ENCODE results near the gene KDM5B.
A peak's percentile ranks its signal among the peaks of the same experiment; 100 is the strongest.

KDM5B gene

DNA sequence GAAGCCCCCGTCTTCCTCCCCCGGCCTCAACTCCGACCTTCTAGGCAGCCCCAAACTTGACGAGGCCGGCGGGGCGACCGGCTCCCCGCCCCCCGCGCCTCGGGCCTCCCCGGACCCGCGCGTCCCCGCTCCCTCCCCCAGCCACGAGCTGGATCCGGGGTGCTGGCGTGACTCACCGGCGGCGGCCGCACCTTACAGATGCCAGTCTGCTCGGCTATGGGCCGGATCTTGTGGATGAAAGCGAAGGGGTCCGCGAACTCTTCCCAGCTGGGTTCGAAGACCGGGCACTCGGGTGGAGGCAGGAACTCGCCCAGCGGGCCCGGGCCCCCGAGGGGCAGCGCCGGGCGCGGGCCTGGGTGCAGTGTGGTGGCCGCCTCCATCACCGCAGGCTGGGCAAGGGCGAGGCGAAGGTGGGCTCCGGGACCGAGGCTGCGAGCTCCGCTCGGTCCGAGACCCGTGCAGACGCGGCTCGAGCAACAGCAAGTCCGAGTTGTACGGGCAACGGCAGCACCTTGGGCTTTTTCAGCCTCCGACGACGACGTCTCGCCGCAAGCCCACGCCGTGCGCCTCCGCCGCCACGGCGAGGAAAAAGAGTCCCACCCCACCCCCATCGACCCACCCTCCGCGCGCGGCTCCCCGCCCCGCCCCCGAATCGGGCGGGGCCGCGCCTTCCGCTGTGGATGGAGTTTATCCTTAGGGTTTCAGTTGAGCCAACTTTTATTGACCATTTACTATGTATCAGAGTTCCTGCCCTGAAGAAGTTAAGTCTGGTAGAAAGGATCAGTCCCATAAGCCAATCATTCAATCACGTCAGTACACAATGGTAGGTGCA lies at the start of gene KDM5B:
TSS of gene KDM5B (minus strand) at position 496 of the 832 bp plus-strand sequence. CDS start at position 380, 116 bp downstream.
- Histone ChIP-seq H3K4me1 (ENCODE audit: control insufficient read depth, insufficient read depth, low read length) (peaks cover 49% of the 10 kb centered on the region), H3K4me3 (ENCODE audit: low read length) (peak within 1 kb of the TSS; percentile 96), H3K9ac (ENCODE audit: low read length) (peak within 1 kb of the TSS; percentile 94), H3K36me3 (ENCODE audit: control insufficient read depth, insufficient read depth, low read length, severe bottlenecking) (no peaks in the 10 kb centered on the region), H3K9me3 (ENCODE audit: control insufficient read depth, low read length) (no peaks in the 10 kb centered on the region), H3K27me3 (replicated peaks; ENCODE audit: control insufficient read depth, insufficient read depth, low read length) (no peaks in the 10 kb centered on the region)
- peak; percentile 82 for DNase-seq (ENCODE audit: low read depth)

DNA sequence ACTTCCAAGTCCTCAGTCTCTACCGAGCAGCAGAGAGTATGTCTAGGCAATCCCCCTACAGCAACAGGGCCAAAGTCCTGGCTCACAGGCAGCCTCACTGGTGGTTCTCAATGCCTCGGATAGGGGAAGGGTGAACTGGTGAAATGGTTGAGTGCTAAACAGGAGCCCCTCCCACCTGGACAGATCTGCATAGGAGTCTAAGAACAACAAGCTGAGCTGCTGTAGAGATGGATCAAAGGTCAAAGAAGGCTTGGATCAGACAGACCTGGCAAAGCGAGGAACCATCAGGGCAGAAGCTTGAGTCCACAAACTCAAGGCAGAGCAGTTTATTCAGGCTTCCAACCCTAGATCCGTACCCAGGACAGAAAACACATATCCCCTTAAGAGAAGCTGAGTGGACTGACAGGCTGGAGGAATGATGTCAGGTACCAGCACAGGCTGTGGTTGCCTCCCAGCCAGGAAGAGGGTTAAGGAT lies 49.0 kb upstream of the KDM5B start:
- no peaks in the 10 kb centered on the region for H3K27me3 ChIP-seq (replicated peaks; ENCODE audit: control insufficient read depth, insufficient read depth, low read length)
- H3K9me3 ChIP-seq (ENCODE audit: control insufficient read depth, low read length) = no peaks in the 10 kb centered on the region
- H3K9ac ChIP-seq (ENCODE audit: low read length) = no peak overlapping the region
- no peak for DNase-seq (ENCODE audit: low read depth)
- peaks cover 16% of the 10 kb centered on the region for H3K4me1 ChIP-seq (ENCODE audit: control insufficient read depth, insufficient read depth, low read length)
- H3K4me3 ChIP-seq (ENCODE audit: low read length) = no peak overlapping the region
- no peaks in the 10 kb centered on the region for H3K36me3 ChIP-seq (ENCODE audit: control insufficient read depth, insufficient read depth, low read length, severe bottlenecking)

DNA sequence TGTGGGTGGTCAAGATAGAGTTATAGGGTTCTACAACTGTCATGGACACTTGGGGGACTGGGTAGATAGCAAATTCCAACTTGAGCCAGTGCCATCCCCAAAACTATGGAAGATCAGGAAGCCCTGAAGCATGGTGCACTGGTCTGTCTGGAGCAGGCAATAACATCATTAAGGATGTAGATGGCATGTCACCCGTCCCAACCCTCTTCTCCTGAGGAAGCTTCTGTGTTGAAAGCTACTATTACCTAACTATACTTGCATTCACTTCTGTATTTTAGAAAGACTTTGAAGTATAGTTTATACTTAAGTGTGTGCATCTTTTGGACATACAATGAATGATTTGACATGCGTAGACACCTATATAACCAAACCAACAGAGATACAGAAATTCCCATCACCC lies 47.8 kb upstream of the KDM5B start:
- no peaks in the 10 kb centered on the region for H3K27me3 ChIP-seq (replicated peaks; ENCODE audit: control insufficient read depth, insufficient read depth, low read length)
- H3K4me3 ChIP-seq (ENCODE audit: low read length) = no peak overlapping the region
- H3K36me3 ChIP-seq (ENCODE audit: control insufficient read depth, insufficient read depth, low read length, severe bottlenecking) = no peaks in the 10 kb centered on the region
- no peak for DNase-seq (ENCODE audit: low read depth)
- H3K9me3 ChIP-seq (ENCODE audit: control insufficient read depth, low read length) = no peaks in the 10 kb centered on the region
- no peak overlapping the region for H3K9ac ChIP-seq (ENCODE audit: low read length)
- peaks cover 13% of the 10 kb centered on the region for H3K4me1 ChIP-seq (ENCODE audit: control insufficient read depth, insufficient read depth, low read length)

DNA sequence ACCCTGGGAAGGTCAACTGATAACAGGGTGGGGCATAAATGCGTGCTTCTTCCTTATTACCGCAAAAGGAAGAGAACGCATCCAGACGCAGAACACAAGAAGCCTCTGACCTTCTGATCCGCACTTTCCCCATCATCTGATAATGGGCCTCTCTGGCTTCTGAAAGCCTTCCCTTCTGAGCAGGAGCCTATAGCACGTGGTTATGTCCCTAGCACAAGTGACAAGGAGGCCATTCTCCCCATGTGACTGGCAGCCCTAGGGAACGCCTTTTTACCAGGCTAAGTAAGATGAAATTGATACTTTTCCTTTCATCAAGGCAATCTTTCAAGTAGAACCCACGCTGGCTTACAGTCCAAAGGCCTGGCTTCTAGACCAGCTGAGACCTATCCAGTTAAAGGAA lies 46.6 kb upstream of the KDM5B start:
- H3K4me1 ChIP-seq (ENCODE audit: control insufficient read depth, insufficient read depth, low read length) = peaks cover 13% of the 10 kb centered on the region
- no peaks in the 10 kb centered on the region for H3K9me3 ChIP-seq (ENCODE audit: control insufficient read depth, low read length)
- H3K27me3 ChIP-seq (replicated peaks; ENCODE audit: control insufficient read depth, insufficient read depth, low read length) = no peaks in the 10 kb centered on the region
- H3K36me3 ChIP-seq (ENCODE audit: control insufficient read depth, insufficient read depth, low read length, severe bottlenecking) = no peaks in the 10 kb centered on the region
- no peak overlapping the region for H3K9ac ChIP-seq (ENCODE audit: low read length)
- DNase-seq (ENCODE audit: low read depth) = no peak
- H3K4me3 ChIP-seq (ENCODE audit: low read length) = no peak overlapping the region

DNA sequence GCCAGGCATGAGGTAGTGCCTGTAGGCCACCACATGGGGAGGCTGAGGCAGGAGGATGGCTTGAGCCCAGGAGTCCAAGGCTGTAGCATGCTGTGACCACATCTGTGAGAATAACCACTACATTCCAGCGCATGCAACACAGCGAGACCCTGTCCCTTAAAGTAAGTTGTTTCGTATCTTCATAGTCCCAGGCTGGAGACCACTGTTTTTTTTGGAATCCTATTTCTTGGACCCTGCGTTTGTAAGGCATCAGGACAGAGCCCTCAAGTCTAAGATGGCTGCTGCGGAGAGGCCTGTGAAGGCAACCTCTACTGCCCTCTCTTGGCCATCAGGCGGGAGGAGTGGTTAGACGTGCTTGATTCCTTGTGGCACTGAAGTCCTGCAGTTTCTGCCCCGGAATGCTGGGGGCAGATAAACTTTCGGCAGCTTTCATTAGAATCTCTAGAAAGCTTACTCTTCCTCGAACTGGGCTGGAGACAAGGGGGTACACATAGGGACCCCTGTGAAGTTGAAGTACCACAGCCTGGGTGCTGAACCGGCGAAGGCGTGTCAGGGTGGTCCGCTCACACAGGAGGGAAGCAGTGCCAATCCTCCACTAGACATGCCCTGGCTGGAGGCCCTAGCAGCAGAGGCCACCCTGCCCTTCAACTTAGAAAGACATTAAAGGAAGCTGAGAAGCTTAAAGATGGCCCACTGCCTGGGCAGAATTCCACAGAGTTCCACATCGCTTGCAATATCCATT lies 44.1 kb upstream of the KDM5B start:
- Histone ChIP-seq H3K9ac (ENCODE audit: low read length) (no peak overlapping the region), H3K9me3 (ENCODE audit: control insufficient read depth, low read length) (no peaks in the 10 kb centered on the region), H3K4me3 (ENCODE audit: low read length) (no peak overlapping the region), H3K27me3 (replicated peaks; ENCODE audit: control insufficient read depth, insufficient read depth, low read length) (peaks cover 12% of the 10 kb centered on the region), H3K36me3 (ENCODE audit: control insufficient read depth, insufficient read depth, low read length, severe bottlenecking) (no peaks in the 10 kb centered on the region), H3K4me1 (ENCODE audit: control insufficient read depth, insufficient read depth, low read length) (no peaks in the 10 kb centered on the region)
- peak; percentile 38 for DNase-seq (ENCODE audit: low read depth)

DNA sequence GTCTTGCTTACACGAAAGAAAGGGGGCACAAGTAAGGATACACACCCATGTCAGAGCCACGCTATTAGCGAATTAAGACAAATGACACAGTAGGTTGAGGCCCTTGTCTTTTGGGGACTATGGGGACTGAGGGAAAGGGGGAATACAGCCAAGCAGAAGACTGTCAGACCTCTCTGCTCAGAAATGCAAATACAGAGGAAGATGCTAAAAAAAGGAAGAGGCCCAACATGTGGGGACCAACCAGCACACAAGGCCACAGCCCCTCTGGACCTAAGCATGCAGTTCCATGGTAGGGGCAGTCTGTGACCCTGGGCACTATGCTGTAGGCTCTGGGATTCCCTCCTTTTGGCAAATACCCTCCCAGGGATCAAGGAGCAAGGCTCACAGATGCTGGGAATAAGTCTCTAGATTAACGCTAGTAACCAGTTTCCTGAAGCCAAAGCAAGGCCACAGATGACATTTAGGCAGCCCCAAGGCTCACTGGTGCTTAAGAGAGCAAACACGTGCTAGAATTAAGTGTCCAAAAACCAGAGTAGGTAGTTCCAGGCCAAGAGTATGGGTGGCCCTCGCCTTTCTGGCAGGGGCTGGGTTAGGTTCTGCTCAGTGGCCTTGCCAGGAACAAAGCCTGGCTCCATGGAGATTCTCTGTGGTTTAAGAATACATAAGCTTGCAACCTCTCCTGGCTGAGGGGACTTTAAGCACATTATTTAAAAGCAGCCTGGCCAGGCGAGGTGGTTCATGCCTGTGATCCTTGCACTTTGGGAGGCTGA lies 42.6 kb upstream of the KDM5B start:
- Histone ChIP-seq H3K4me1 (ENCODE audit: control insufficient read depth, insufficient read depth, low read length) (no peaks in the 10 kb centered on the region), H3K9me3 (ENCODE audit: control insufficient read depth, low read length) (no peaks in the 10 kb centered on the region), H3K27me3 (replicated peaks; ENCODE audit: control insufficient read depth, insufficient read depth, low read length) (peaks cover 12% of the 10 kb centered on the region), H3K36me3 (ENCODE audit: control insufficient read depth, insufficient read depth, low read length, severe bottlenecking) (no peaks in the 10 kb centered on the region), H3K9ac (ENCODE audit: low read length) (no peak overlapping the region), H3K4me3 (ENCODE audit: low read length) (no peak overlapping the region)
- no peak for DNase-seq (ENCODE audit: low read depth)

DNA sequence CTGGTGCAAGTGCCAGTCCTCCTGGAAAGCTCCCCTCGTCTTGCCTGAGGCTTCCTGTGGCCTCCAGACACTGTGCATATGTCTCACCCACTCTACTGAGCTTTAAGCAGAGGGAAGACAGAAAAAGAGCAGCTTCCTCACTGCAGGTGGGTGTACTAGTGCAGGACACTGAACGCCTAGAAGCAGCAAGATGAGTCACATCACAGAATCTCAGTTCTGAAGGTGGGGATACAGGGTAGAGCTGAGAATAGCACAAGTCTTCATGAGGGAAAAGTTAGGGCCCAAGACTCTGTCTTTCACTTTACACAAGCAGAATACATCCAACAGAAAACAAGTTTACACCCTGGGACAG lies 39.9 kb upstream of the KDM5B start:
- H3K9ac ChIP-seq (ENCODE audit: low read length) = no peak overlapping the region
- H3K4me3 ChIP-seq (ENCODE audit: low read length) = no peak overlapping the region
- H3K9me3 ChIP-seq (ENCODE audit: control insufficient read depth, low read length) = no peaks in the 10 kb centered on the region
- H3K27me3 ChIP-seq (replicated peaks; ENCODE audit: control insufficient read depth, insufficient read depth, low read length) = peaks cover 26% of the 10 kb centered on the region
- no peaks in the 10 kb centered on the region for H3K36me3 ChIP-seq (ENCODE audit: control insufficient read depth, insufficient read depth, low read length, severe bottlenecking)
- no peaks in the 10 kb centered on the region for H3K4me1 ChIP-seq (ENCODE audit: control insufficient read depth, insufficient read depth, low read length)
- no peak for DNase-seq (ENCODE audit: low read depth)

DNA sequence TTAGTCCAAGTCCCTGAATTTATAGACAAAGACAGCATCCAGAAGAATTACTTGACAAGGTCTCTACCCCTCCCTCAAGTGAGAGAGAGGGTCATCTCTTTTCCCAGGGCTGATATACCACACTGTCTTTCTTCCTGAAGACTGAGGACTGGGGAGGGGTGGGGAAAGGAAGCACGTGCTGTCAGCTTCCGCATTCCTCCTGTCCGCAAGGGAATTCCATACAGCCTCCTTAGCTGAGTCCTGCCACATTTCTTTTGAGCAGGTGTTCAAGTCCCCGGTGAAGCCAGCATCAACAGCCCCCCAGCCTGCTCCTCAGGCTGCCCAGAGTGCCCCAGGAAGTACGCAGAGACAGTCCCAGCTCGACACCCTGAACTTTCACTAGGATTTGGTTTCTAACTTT lies 36.7 kb upstream of the KDM5B start:
- no peak for DNase-seq (ENCODE audit: low read depth)
- Histone ChIP-seq H3K4me3 (ENCODE audit: low read length) (no peak overlapping the region), H3K9me3 (ENCODE audit: control insufficient read depth, low read length) (no peaks in the 10 kb centered on the region), H3K36me3 (ENCODE audit: control insufficient read depth, insufficient read depth, low read length, severe bottlenecking) (no peaks in the 10 kb centered on the region), H3K4me1 (ENCODE audit: control insufficient read depth, insufficient read depth, low read length) (no peaks in the 10 kb centered on the region), H3K27me3 (replicated peaks; ENCODE audit: control insufficient read depth, insufficient read depth, low read length) (peaks cover 32% of the 10 kb centered on the region), H3K9ac (ENCODE audit: low read length) (no peak overlapping the region)

DNA sequence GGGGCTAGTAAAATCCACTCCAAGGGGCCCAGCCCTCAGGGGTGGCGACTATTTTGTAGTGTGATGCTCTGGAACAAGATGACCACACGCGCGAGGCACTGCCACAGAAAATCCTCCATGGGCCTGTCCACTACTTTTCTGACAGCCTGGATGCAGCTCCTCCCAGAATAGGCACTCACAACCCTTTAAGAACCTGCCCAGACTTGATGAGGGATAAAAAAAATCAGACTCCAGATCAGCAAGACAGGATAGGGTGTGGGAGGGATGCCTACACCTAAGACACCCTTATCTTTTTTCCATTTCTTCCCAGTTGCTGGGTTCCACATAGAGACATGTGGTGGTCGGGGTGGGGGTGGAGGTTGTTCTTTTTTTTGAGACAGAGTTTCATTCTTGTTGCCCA lies 36.0 kb upstream of the KDM5B start:
- H3K9me3 ChIP-seq (ENCODE audit: control insufficient read depth, low read length) = no peaks in the 10 kb centered on the region

DNA sequence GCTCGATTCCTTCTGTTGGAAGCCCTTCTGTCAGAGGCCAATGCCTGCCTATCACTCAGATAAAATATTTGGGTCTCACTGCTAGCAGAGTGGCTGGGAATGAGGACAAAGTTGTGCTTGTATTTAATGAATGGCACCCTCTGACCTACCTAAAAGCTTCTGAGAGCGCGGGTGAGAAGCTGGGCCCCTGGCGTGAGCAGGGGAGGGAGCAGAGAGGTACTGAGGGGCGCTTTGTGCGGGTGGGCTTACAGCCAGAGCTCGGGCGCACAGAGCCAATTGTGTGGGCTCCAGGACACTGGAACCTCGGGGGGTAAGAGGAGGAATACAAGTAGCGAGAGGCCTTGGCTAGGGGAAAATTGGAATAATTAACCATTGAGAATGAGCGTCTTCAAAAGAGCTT lies 34.9 kb upstream of the KDM5B start:
- H3K36me3 ChIP-seq (ENCODE audit: control insufficient read depth, insufficient read depth, low read length, severe bottlenecking) = no peaks in the 10 kb centered on the region
- H3K9ac ChIP-seq (ENCODE audit: low read length) = no peak overlapping the region
- DNase-seq (ENCODE audit: low read depth) = no peak
- no peak overlapping the region for H3K4me3 ChIP-seq (ENCODE audit: low read length)
- H3K4me1 ChIP-seq (ENCODE audit: control insufficient read depth, insufficient read depth, low read length) = no peaks in the 10 kb centered on the region
- H3K27me3 ChIP-seq (replicated peaks; ENCODE audit: control insufficient read depth, insufficient read depth, low read length) = peaks cover 24% of the 10 kb centered on the region
- no peaks in the 10 kb centered on the region for H3K9me3 ChIP-seq (ENCODE audit: control insufficient read depth, low read length)

More for the DNA sequence above, 36.0 kb upstream of the KDM5B start:
- H3K27me3 ChIP-seq (replicated peaks; ENCODE audit: control insufficient read depth, insufficient read depth, low read length) = peaks cover 32% of the 10 kb centered on the region
- no peaks in the 10 kb centered on the region for H3K4me1 ChIP-seq (ENCODE audit: control insufficient read depth, insufficient read depth, low read length)
- H3K4me3 ChIP-seq (ENCODE audit: low read length) = no peak overlapping the region
- no peak overlapping the region for H3K9ac ChIP-seq (ENCODE audit: low read length)
- no peaks in the 10 kb centered on the region for H3K36me3 ChIP-seq (ENCODE audit: control insufficient read depth, insufficient read depth, low read length, severe bottlenecking)
- no peak for DNase-seq (ENCODE audit: low read depth)

DNA sequence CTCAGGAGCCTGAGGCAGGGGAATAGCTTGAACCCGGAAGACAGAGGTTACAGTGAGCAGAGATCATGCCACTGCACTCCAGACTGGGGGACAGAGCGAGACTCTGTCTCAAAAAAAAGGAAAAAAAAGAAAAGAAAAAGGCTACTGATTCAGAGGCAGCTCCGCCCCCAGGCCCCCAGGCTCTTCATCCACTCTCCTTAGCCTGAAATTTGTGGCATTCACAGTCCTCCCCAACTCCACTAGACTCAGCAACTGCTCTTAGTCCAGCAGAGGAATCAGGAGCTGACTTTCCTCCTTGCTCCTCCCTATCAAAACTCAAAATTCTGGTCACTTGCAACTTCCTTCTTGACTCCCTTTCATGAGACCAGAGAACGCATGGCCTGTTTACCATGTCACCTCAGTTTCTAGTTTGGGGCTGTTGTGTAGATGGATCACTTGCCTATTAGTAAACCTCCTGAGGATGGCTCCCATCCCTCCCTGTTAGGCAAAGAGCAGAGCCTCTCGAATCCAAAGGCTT lies 29.6 kb upstream of the KDM5B start:
- H3K9me3 ChIP-seq (ENCODE audit: control insufficient read depth, low read length) = no peaks in the 10 kb centered on the region
- H3K9ac ChIP-seq (ENCODE audit: low read length) = no peak overlapping the region
- H3K36me3 ChIP-seq (ENCODE audit: control insufficient read depth, insufficient read depth, low read length, severe bottlenecking) = no peaks in the 10 kb centered on the region
- H3K4me1 ChIP-seq (ENCODE audit: control insufficient read depth, insufficient read depth, low read length) = no peaks in the 10 kb centered on the region
- peaks cover 28% of the 10 kb centered on the region for H3K27me3 ChIP-seq (replicated peaks; ENCODE audit: control insufficient read depth, insufficient read depth, low read length)
- H3K4me3 ChIP-seq (ENCODE audit: low read length) = no peak overlapping the region
- no peak for DNase-seq (ENCODE audit: low read depth)

All from adipocyte (in vitro differentiated cells).